ENCODE data around the gene FUT4. TPM values are rescaled to one million over a fixed set of nuclear protein-coding genes. Genes with fewer than 3 reads are reported as not detected.
A peak's percentile ranks its signal among the peaks of the same experiment; 100 is the strongest.

The FUT4 gene
- polyA plus RNA-seq, 6 donors from 2014 or later, result 0.06 to 1.2 (median 1.00) TPM

DNA sequence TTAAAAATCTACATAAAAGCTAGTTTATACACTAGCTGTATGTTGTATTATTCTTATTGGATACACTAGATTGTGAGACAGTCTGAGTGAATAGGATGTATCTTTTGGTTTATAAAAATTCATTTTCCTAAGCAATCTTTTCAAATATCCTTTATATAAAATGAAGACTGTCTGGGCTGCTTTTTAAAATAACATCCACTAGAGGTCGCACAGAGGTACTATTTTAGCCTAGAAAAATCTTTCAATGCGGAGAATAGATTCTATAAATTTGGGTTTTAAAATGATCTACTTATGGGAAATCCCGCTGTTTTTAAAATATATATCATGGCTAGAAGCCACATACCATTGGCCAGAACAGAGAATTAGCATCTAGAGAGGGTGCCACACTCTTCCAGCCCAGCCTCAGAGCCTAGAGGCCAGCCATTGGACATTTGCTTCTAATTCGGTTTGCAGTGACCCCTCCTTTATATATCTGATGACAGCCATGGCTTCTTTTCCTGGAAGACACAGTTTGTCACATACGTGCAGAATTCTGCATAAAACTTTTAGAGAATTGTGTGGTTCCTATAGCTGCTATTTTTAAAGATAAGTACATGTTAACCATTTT, 24.1 kb upstream of the FUT4 start:
- Mint-ChIP-seq H3K4me1 (no peaks in the 10 kb centered on the region), H3K9me3 (no peaks in the 10 kb centered on the region), H3K36me3 (no peaks in the 10 kb centered on the region), H3K27me3 (peaks cover 17 to 19% (median 18%) of the 10 kb centered on the region in 3 donors), H3K4me3 (no peak overlapping the region), H3K27ac (no peak overlapping the region)
- DNase-seq, result peak; percentile 15
- ATAC-seq (ENCODE audit: low read depth in 2 of 2), result peak in 1 of 2 donors; percentile 40

DNA sequence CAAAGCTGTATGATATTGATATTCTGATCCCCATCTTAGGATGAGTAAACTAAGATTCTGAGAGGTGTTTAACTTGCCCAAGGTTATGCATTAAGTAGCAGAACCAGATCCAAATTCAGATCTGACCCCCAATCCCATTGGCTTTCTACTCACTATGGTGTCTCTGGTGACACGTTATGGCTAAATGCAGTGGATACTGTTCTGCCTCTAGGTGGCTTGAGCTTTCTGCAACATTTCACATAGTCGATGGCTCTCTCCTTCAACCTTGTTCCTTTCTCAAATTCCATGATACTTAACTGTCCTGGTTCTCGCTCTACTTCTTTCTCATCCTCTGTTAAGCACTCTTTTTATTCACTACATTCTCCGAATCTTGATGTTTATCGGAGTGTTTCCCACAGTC, 22.0 kb upstream of the FUT4 start:
- peaks cover 7 to 9% (median 7%) of the 10 kb centered on the region in 3 donors for H3K27me3 Mint-ChIP-seq
- no peak overlapping the region for H3K27ac Mint-ChIP-seq
- no peak for DNase-seq
- no peak for ATAC-seq (ENCODE audit: low read depth in 2 of 2)
- H3K4me3 Mint-ChIP-seq, result no peak overlapping the region
- H3K4me1 Mint-ChIP-seq, result no peaks in the 10 kb centered on the region
- no peaks in the 10 kb centered on the region for H3K9me3 Mint-ChIP-seq
- H3K36me3 Mint-ChIP-seq, result no peaks in the 10 kb centered on the region

DNA sequence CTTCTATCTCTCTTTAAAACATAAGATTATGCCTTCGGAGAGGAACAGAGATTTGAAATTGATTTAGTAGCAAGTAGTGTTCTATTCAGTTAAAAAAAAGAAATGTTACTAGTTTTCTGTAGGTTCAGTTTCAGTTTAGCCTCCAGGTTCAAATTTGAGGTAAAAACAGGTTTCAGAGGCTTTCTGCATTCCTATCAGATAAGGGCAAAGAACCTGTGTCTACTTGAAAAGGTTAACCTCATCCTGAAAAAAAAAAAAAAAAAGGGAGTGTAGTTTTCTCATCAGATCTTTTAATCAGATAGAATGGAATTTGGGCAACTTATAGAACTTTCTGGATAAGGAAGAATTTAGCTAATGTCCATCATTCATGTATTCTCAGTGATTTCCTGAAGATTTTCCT, 19.4 kb upstream of the FUT4 start:
- H3K36me3 Mint-ChIP-seq, result no peaks in the 10 kb centered on the region
- ATAC-seq (ENCODE audit: low read depth in 2 of 2) (no peak), DNase-seq (no peak)
- no peaks in the 10 kb centered on the region for H3K4me1 Mint-ChIP-seq
- H3K27me3 Mint-ChIP-seq, result peaks cover 10 to 16% (median 14%) of the 10 kb centered on the region in 3 donors
- H3K4me3 Mint-ChIP-seq, result no peak overlapping the region
- H3K9me3 Mint-ChIP-seq, result no peaks in the 10 kb centered on the region
- H3K27ac Mint-ChIP-seq, result no peak overlapping the region

DNA sequence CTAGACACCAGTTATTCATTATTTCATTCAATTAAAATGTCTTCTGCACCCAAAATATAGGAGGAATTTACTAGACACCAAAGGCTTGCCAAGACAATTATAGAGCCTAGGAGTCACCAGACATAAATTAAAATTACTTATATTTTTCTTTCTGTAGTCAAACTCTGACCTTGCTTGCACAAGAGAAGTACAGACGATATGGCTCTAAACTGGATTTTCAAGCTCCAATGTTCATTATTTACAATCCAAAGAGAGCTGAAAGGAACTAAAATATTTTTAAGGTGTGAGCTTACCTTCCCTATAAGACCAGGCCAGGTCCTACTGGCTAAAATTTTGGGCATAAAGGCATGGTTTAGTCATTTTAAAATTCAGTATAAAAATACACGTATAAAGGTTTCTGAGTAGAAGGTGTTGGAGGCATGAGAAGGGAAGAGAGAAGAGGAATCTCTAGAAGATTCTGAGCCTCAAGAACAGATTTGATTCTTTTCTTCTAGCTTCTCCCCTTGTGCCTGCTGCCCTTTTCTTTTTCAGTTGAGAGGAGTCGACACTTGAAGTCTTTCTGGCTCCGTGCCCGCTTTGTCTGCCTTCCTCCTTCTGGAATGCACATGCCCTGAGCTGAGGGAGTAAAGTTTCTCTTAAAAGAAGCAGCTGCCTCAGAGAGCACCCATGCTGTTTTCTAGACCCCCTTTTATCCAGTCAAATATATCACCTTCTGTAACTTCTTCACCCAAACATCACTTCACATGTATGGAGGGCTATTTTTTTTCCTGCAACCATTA, 18.0 kb upstream of the FUT4 start:
- no peaks in the 10 kb centered on the region for H3K4me1 Mint-ChIP-seq
- no peaks in the 10 kb centered on the region for H3K36me3 Mint-ChIP-seq
- DNase-seq, result no peak
- no peak overlapping the region for H3K4me3 Mint-ChIP-seq
- H3K27ac Mint-ChIP-seq, result no peak overlapping the region
- no peak for ATAC-seq (ENCODE audit: low read depth in 2 of 2)
- H3K27me3 Mint-ChIP-seq, result peaks cover 10 to 16% (median 14%) of the 10 kb centered on the region in 3 donors
- H3K9me3 Mint-ChIP-seq, result no peaks in the 10 kb centered on the region

DNA sequence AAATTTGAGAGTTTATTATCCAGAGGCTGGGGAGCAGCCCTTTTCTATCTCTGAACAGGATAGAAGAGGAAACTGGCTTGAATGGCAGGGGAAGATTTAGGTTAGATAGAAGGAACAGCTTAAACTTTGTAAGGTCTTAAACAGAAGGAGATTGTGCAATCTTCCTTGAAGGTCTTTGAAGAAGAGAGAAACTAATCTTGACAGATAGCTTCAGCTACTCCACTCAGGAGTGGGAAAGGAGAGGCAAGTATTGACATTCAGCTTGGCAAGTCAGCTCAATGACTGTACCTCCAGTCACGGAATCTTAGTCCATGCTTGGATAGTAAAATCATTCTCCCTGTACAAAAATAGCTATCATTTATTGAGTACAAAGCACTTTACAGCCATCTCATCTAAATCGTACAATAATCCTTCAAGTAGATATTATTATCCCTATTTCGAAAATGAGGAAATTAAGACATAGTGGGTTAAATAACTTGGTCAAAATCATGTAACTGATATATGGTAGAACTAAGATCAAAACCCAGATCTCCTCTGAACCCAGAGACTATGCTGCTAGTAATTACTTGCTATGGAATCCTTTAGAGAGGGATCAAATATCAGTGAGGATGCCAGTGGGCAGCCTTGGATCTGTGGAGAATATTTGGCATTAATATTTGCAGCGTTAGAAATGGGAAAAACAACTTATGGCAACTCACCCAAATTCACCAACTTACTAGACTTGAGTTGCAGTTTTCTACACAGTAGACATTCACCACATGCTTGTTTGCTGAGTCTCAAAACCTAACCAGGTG, 16.9 kb upstream of the FUT4 start:
- Mint-ChIP-seq H3K4me1 (no peaks in the 10 kb centered on the region), H3K27me3 (peaks cover 10 to 16% (median 14%) of the 10 kb centered on the region in 3 donors), H3K36me3 (no peaks in the 10 kb centered on the region), H3K4me3 (no peak overlapping the region), H3K27ac (no peak overlapping the region), H3K9me3 (no peaks in the 10 kb centered on the region)
- ATAC-seq (ENCODE audit: low read depth in 2 of 2), result no peak
- no peak for DNase-seq

DNA sequence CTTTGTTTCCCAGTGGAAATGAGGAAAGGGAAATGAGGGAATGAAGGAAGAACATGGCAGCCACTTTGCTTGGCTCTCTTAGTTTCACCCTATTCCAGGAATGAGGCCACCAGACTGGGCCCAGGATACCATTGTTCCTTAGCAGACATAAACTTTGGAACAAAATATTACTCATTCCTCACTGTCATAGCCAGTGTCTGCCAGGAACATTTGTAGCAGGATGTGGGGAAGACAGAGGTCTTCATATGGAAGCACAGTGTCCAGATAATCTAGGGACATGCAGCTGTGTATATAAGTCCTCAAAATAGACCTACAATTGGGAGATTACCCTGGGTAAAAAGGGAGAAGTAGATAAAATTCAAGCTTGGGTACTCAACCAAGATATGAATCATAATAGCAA, 15.2 kb upstream of the FUT4 start:
- H3K4me1 Mint-ChIP-seq, result no peaks in the 10 kb centered on the region
- peaks cover 7 to 16% (median 10%) of the 10 kb centered on the region in 3 donors for H3K27me3 Mint-ChIP-seq
- no peak overlapping the region for H3K4me3 Mint-ChIP-seq
- H3K27ac Mint-ChIP-seq, result no peak overlapping the region
- H3K9me3 Mint-ChIP-seq, result no peaks in the 10 kb centered on the region
- ATAC-seq (ENCODE audit: low read depth in 2 of 2) (no peak), DNase-seq (no peak)
- H3K36me3 Mint-ChIP-seq, result no peaks in the 10 kb centered on the region

DNA sequence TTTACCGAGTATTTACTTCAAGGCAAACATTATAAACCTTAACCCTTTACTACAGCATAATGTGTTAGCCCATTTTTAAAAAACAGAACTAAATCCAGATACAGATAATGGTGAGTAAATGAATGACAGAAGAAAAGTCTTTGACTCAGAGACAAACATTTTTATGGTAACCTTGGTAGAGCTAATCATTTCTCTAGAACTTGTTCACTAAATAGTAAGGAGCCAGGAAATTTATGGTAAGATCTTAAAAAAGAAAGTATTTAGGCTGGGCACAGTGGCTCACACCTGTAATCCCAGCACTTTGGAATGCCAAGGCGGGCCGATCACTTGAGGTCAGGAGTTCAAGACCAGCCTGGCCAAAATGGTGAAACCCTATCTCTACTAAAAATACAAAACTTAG, 11.5 kb upstream of the FUT4 start:
- Mint-ChIP-seq H3K4me3 (no peak overlapping the region), H3K27ac (no peak overlapping the region), H3K27me3 (peaks cover 2 to 15% (median 9%) of the 10 kb centered on the region in 3 donors), H3K9me3 (no peaks in the 10 kb centered on the region), H3K36me3 (no peaks in the 10 kb centered on the region), H3K4me1 (no peaks in the 10 kb centered on the region)
- ATAC-seq (ENCODE audit: low read depth in 2 of 2), result no peak
- DNase-seq, result no peak

DNA sequence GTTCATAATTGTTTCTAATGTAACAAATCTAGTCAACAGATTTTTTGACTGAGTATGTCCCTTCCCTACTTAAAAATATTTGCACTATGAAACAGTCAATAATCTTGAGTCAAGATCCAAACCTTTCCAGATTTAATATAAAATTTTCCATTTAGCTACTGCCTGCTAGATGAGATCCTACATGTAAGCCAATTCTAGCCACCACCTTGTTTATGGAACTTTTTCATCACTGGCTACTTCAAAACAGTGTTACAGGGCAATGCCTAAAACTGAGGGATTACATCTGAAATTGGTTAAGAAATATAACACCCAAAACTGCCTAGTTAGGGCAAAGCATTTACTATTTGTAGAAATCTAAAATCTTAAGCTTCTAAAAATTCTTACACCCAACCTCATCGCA, 10.5 kb upstream of the FUT4 start:
- H3K9me3 Mint-ChIP-seq, result no peaks in the 10 kb centered on the region
- DNase-seq (no peak), ATAC-seq (ENCODE audit: low read depth in 2 of 2) (no peak)
- H3K27me3 Mint-ChIP-seq, result peaks cover 6 to 15% (median 6%) of the 10 kb centered on the region in 3 donors
- no peaks in the 10 kb centered on the region for H3K36me3 Mint-ChIP-seq
- no peak overlapping the region for H3K27ac Mint-ChIP-seq
- no peak overlapping the region for H3K4me3 Mint-ChIP-seq
- no peaks in the 10 kb centered on the region for H3K4me1 Mint-ChIP-seq

DNA sequence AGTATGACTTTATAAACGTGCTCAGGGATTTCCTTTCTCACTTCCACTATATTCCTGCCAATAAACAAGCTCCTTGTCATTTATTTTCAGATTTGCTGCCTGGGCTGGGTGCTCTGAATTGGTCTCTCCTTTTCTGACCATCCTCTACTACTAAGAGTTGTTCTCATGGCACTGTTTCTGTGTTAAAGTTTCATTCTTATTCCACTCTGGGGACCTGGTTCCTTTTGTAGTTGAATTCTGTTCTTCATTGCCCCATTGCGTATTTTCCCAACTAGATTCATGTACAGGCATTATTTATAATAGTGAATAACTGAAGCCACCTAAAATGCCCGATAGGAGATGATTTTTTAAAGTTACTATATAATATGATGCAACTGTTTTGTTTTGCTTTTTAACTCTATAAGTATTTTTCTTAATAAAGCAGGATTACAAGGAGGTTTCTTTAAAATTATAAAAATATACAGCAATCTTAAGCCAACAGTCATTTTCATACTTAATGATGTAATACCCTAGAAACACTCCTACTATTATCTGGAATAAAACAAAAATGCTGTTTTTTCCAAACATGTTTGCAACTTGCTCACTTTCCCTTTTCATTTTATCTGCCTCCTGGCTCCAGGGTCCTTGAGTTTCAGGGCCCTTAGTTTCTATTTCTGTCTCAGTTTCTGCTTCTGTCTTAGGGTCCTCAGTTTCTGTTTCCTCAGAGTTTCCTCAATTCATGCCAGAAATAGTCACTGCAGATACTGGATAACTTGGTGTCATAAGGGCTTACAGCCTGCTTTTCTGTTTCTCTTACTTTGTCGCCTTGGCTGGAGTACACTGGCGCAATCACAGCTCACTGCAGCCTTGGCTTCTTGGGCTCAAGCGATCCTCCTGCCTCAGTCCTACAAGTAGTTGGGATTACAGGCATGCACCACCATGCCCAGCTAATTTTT, 9.8 kb upstream of the FUT4 start:
- H3K27ac Mint-ChIP-seq, result no peak overlapping the region
- H3K4me3 Mint-ChIP-seq, result no peak overlapping the region
- no peaks in the 10 kb centered on the region for H3K4me1 Mint-ChIP-seq
- ATAC-seq (ENCODE audit: low read depth in 2 of 2) (no peak), DNase-seq (no peak)
- H3K9me3 Mint-ChIP-seq, result no peaks in the 10 kb centered on the region
- H3K27me3 Mint-ChIP-seq, result peaks cover 5 to 7% (median 6%) of the 10 kb centered on the region in 3 donors
- H3K36me3 Mint-ChIP-seq, result no peaks in the 10 kb centered on the region

DNA sequence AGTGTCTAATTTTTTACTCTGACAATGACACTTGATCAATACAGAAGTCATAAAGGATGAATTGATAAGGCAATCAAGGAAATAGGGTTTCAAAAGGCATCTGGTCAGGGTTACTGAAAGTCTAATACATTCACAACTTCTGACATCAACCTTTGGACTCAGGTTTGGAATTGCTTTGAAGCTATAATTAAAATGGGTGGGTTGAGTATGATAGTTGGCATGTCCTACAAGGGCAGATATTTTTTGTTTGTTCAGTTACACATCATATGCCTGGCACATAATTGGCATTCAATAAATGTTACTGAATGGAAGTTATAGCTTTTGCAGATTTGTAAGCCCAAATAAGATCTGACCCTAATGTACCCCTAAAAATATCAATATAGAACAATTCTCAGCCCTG, 7.3 kb upstream of the FUT4 start:
- H3K36me3 Mint-ChIP-seq, result no peaks in the 10 kb centered on the region
- ATAC-seq (ENCODE audit: low read depth in 2 of 2), result no peak
- H3K9me3 Mint-ChIP-seq, result no peaks in the 10 kb centered on the region
- H3K4me3 Mint-ChIP-seq, result no peak overlapping the region
- H3K27ac Mint-ChIP-seq, result no peak overlapping the region
- no peak for DNase-seq
- peaks cover 5 to 14% (median 6%) of the 10 kb centered on the region in 3 donors for H3K27me3 Mint-ChIP-seq
- no peaks in the 10 kb centered on the region for H3K4me1 Mint-ChIP-seq

DNA sequence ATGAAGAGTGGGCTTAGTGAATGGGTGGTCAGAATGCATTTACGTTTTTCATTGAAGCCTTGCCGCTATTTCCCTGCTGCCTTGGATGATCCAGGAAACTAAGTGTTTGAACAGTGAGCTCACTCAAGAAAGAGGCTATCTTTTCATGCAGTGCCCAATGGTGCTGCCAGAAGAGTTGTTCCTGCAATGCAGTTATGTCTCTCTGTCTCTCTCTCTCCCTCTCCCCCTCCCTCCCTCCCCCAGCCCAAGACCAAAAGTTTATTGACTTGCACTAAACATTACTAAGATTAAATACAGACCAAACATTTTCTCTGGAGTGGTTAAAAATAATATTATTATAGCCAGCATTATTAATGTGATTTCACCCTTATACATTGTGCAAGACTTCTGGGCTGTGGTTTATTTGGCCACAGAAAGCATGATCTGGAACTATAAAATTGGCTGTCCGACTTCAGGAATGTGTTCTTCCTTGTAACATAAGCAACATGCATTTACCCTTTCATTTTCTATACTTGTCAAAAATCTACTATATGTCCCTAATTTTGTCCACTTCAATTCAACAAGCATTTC, 6.6 kb upstream of the FUT4 start:
- Mint-ChIP-seq H3K9me3 (no peaks in the 10 kb centered on the region), H3K36me3 (no peaks in the 10 kb centered on the region), H3K4me1 (no peaks in the 10 kb centered on the region), H3K27me3 (peaks cover 5 to 18% (median 6%) of the 10 kb centered on the region in 3 donors), H3K27ac (no peak overlapping the region), H3K4me3 (no peak overlapping the region)
- no peak for ATAC-seq (ENCODE audit: low read depth in 2 of 2)
- DNase-seq, result no peak

DNA sequence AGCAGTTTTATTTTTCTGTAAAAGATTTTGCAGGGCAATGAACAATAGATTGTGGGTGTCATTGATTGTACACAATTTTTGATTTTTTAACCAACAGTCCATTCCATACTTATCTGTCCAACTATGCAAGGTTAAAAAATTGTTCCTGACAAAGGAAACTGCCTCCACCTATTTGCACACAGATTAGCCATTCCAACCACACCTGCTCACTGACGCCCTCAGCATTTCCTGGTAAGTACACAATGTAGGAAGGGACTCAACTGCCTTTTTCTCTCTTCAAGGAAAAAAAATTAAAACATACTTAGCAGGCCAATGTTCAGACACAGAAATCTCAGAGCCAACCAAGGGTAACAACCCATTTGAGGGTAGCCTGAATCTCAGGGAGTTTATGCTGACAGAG, 4.3 kb upstream of the FUT4 start:
- H3K27ac Mint-ChIP-seq, result no peak overlapping the region
- H3K4me1 Mint-ChIP-seq, result peaks cover 8 to 13% (median 12%) of the 10 kb centered on the region in 3 donors
- DNase-seq (no peak), ATAC-seq (ENCODE audit: low read depth in 2 of 2) (no peak)
- H3K4me3 Mint-ChIP-seq, result no peak overlapping the region
- H3K27me3 Mint-ChIP-seq, result peaks cover 5 to 18% (median 6%) of the 10 kb centered on the region in 3 donors
- no peaks in the 10 kb centered on the region for H3K36me3 Mint-ChIP-seq
- no peaks in the 10 kb centered on the region for H3K9me3 Mint-ChIP-seq
